Activated naive CD8-positive, alpha-beta T cell treated with anti-CD3 and anti-CD28 coated beads, Interleukin-2, amount 10 ng/mL, durations not matched to agents 7 days and 5 days (primary cell): Measurements from ENCODE around the gene CES1. TPM values are rescaled to one million over a fixed set of nuclear protein-coding genes. Genes with fewer than 3 reads are reported as not detected.
"Not testable (repeated sequence)": the region's sequence is repeated elsewhere in the genome, so short reads cannot be mapped to it uniquely, and the experiment has no call there.

Experiments used
- ATAC-seq: fragments of 150-1000 bp; cut with Tn5 transposase; one replicate; pipeline ENCODE4 v1.10.0; 2021; ENCODE audit warnings: low read depth, moderate library complexity
- POLR2A ChIA-PET: fragments of 350-600 bp; sonication (Branson Sonifier 250); formaldehyde crosslinking; loops from one replicate; lab custom pipeline; 2021; ENCODE audit warnings: antibody characterized with exemption; lab: Charles Lee
- DNase-seq: peaks from one replicate; pipeline ENCODE4 v3.0.0; 2021
- H3K27ac Mint-ChIP-seq: one replicate; pipeline ENCODE4 v1.8.0; 2022; ENCODE audit warnings: mild to moderate bottlenecking, mixed read lengths
- H3K27me3 Mint-ChIP-seq: one replicate; pipeline ENCODE4 v1.8.0; 2022; ENCODE audit warnings: mild to moderate bottlenecking, moderate library complexity, mixed read lengths
- H3K36me3 Mint-ChIP-seq: one replicate; pipeline ENCODE4 v1.8.0; 2021; ENCODE audit warnings: mild to moderate bottlenecking, mixed read lengths
- H3K4me1 Mint-ChIP-seq: one replicate; pipeline ENCODE4 v1.8.0; 2021; ENCODE audit warnings: mixed read lengths
- H3K4me3 Mint-ChIP-seq: one replicate; pipeline ENCODE4 v1.8.0; 2022; ENCODE audit warnings: mild to moderate bottlenecking, moderate library complexity, mixed read lengths
- H3K9me3 Mint-ChIP-seq: one replicate; pipeline ENCODE4 v1.8.0; 2021; ENCODE audit warnings: mixed read lengths
- total RNA-seq, 2 experiments: library from RNA; stranded (reverse); gene quantifications; one replicate each; pipeline ENCODE4 v1.2.3, GENCODE V29; 2021

The CES1 gene
- total RNA-seq, 2 experiments from 2014 or later: not detected

GRCh38 chr16:55824473-55825000 is 8.4 kb downstream of the CES1 start:
- DNase-seq: no peak
- no peaks in the 10 kb centered on the region for H3K4me1 Mint-ChIP-seq
- POLR2A ChIA-PET: no interaction called here
- H3K27me3 Mint-ChIP-seq: peaks cover 4% of the 10 kb centered on the region
- ATAC-seq: no peak
- H3K27ac Mint-ChIP-seq: no peak overlapping the region
- H3K36me3 Mint-ChIP-seq: no peaks in the 10 kb centered on the region
- no peaks in the 10 kb centered on the region for H3K9me3 Mint-ChIP-seq
- H3K4me3 Mint-ChIP-seq: no peak overlapping the region

GRCh38 chr16:55822280-55822810 is 10.6 kb downstream of the CES1 start:
- no peaks in the 10 kb centered on the region for H3K4me1 Mint-ChIP-seq
- H3K4me3 Mint-ChIP-seq: no peak overlapping the region
- DNase-seq (no peak), ATAC-seq (no peak)
- H3K27me3 Mint-ChIP-seq: peaks cover 4% of the 10 kb centered on the region
- H3K9me3 Mint-ChIP-seq: no peaks in the 10 kb centered on the region
- POLR2A ChIA-PET: no interaction called here
- no peak overlapping the region for H3K27ac Mint-ChIP-seq
- H3K36me3 Mint-ChIP-seq: no peaks in the 10 kb centered on the region

- POLR2A ChIA-PET: no interaction called here
- ATAC-seq (no peak), DNase-seq (no peak)
- Mint-ChIP-seq H3K27me3 (peaks cover 3% of the 10 kb centered on the region), H3K36me3 (no peaks in the 10 kb centered on the region), H3K27ac (no peak overlapping the region), H3K4me1 (no peaks in the 10 kb centered on the region), H3K9me3 (no peaks in the 10 kb centered on the region), H3K4me3 (no peak overlapping the region)
These were observed 11.7 kb downstream of the CES1 start for GRCh38 chr16:55821210-55821609.

GRCh38 chr16:55820615-55821014 is 12.3 kb downstream of the CES1 start:
- H3K27me3 Mint-ChIP-seq: no peaks in the 10 kb centered on the region
- no peaks in the 10 kb centered on the region for H3K9me3 Mint-ChIP-seq
- no peak overlapping the region for H3K4me3 Mint-ChIP-seq
- H3K4me1 Mint-ChIP-seq: no peaks in the 10 kb centered on the region
- H3K27ac Mint-ChIP-seq: no peak overlapping the region
- H3K36me3 Mint-ChIP-seq: no peaks in the 10 kb centered on the region
- DNase-seq (no peak), ATAC-seq (no peak)
- POLR2A ChIA-PET: no interaction called here

GRCh38 chr16:55817236-55817912 is 15.5 kb downstream of the CES1 start:
- H3K27ac Mint-ChIP-seq: no peak overlapping the region
- H3K9me3 Mint-ChIP-seq: no peaks in the 10 kb centered on the region
- DNase-seq (no peak), ATAC-seq (no peak)
- POLR2A ChIA-PET: no interaction called here
- H3K4me3 Mint-ChIP-seq: no peak overlapping the region
- H3K36me3 Mint-ChIP-seq: no peaks in the 10 kb centered on the region
- no peaks in the 10 kb centered on the region for H3K4me1 Mint-ChIP-seq
- H3K27me3 Mint-ChIP-seq: no peaks in the 10 kb centered on the region

GRCh38 chr16:55816222-55816621 is 16.7 kb downstream of the CES1 start:
- H3K9me3 Mint-ChIP-seq, ATAC-seq, H3K27ac Mint-ChIP-seq, DNase-seq, H3K27me3 Mint-ChIP-seq, H3K4me3 Mint-ChIP-seq, H3K36me3 Mint-ChIP-seq, H3K4me1 Mint-ChIP-seq, POLR2A ChIA-PET: not testable (repeated sequence)

GRCh38 chr16:55815320-55815719 is 17.6 kb downstream of the CES1 start:
- no peak overlapping the region for H3K27ac Mint-ChIP-seq
- H3K36me3 Mint-ChIP-seq: no peaks in the 10 kb centered on the region
- no peaks in the 10 kb centered on the region for H3K27me3 Mint-ChIP-seq
- ATAC-seq (no peak), DNase-seq (no peak)
- H3K9me3 Mint-ChIP-seq: no peaks in the 10 kb centered on the region
- H3K4me3 Mint-ChIP-seq: no peak overlapping the region
- H3K4me1 Mint-ChIP-seq: no peaks in the 10 kb centered on the region
- POLR2A ChIA-PET: no interaction called here

GRCh38 chr16:55814174-55814573 is 18.7 kb downstream of the CES1 start:
- POLR2A ChIA-PET, H3K9me3 Mint-ChIP-seq, ATAC-seq: not testable (repeated sequence)

GRCh38 chr16:55813730-55814129 is 19.2 kb downstream of the CES1 start:
- DNase-seq, POLR2A ChIA-PET, H3K4me1 Mint-ChIP-seq: not testable (repeated sequence)

More at GRCh38 chr16:55814174-55814573, 18.7 kb downstream of the CES1 start:
- H3K4me1 Mint-ChIP-seq, H3K27ac Mint-ChIP-seq, H3K36me3 Mint-ChIP-seq, DNase-seq, H3K27me3 Mint-ChIP-seq, H3K4me3 Mint-ChIP-seq: not testable (repeated sequence)

GRCh38 chr16:55812951-55813350 is 19.9 kb downstream of the CES1 start:
- no peak overlapping the region for H3K4me3 Mint-ChIP-seq
- no peaks in the 10 kb centered on the region for H3K4me1 Mint-ChIP-seq
- no peaks in the 10 kb centered on the region for H3K9me3 Mint-ChIP-seq
- no peak for ATAC-seq
- POLR2A ChIA-PET: no interaction called here
- no peak for DNase-seq
- H3K36me3 Mint-ChIP-seq: no peaks in the 10 kb centered on the region
- no peak overlapping the region for H3K27ac Mint-ChIP-seq
- H3K27me3 Mint-ChIP-seq: peaks cover 2% of the 10 kb centered on the region

More at GRCh38 chr16:55813730-55814129, 19.2 kb downstream of the CES1 start:
- H3K36me3 Mint-ChIP-seq, ATAC-seq, H3K27ac Mint-ChIP-seq, H3K4me3 Mint-ChIP-seq, H3K27me3 Mint-ChIP-seq, H3K9me3 Mint-ChIP-seq: not testable (repeated sequence)

GRCh38 chr16:55811811-55812210 is 21.1 kb downstream of the CES1 start:
- Mint-ChIP-seq H3K27me3 (peaks cover 2% of the 10 kb centered on the region), H3K36me3 (no peaks in the 10 kb centered on the region), H3K9me3 (no peaks in the 10 kb centered on the region), H3K4me1 (no peaks in the 10 kb centered on the region), H3K4me3 (no peak overlapping the region), H3K27ac (no peak overlapping the region)
- DNase-seq: no peak
- POLR2A ChIA-PET: no interaction called here
- ATAC-seq: no peak

GRCh38 chr16:55810451-55810961 is 22.4 kb downstream of the CES1 start:
- H3K9me3 Mint-ChIP-seq: no peaks in the 10 kb centered on the region
- H3K27me3 Mint-ChIP-seq: peaks cover 2% of the 10 kb centered on the region
- no peaks in the 10 kb centered on the region for H3K36me3 Mint-ChIP-seq
- POLR2A ChIA-PET: no interaction called here
- H3K4me1 Mint-ChIP-seq: no peaks in the 10 kb centered on the region
- DNase-seq (no peak), ATAC-seq (no peak)
- no peak overlapping the region for H3K27ac Mint-ChIP-seq
- no peak overlapping the region for H3K4me3 Mint-ChIP-seq

GRCh38 chr16:55809851-55810250 is 23.0 kb downstream of the CES1 start:
- no peak for DNase-seq
- no peaks in the 10 kb centered on the region for H3K4me1 Mint-ChIP-seq
- H3K4me3 Mint-ChIP-seq: no peak overlapping the region
- peaks cover 2% of the 10 kb centered on the region for H3K27me3 Mint-ChIP-seq
- no peak overlapping the region for H3K27ac Mint-ChIP-seq
- POLR2A ChIA-PET: no interaction called here
- no peak for ATAC-seq
- H3K36me3 Mint-ChIP-seq: no peaks in the 10 kb centered on the region
- H3K9me3 Mint-ChIP-seq: no peaks in the 10 kb centered on the region

- H3K9me3 Mint-ChIP-seq: no peaks in the 10 kb centered on the region
- no peak overlapping the region for H3K27ac Mint-ChIP-seq
- POLR2A ChIA-PET: no interaction called here
- peaks cover 2% of the 10 kb centered on the region for H3K27me3 Mint-ChIP-seq
- H3K4me3 Mint-ChIP-seq: no peak overlapping the region
- no peaks in the 10 kb centered on the region for H3K4me1 Mint-ChIP-seq
- no peak for ATAC-seq
- no peak for DNase-seq
- no peaks in the 10 kb centered on the region for H3K36me3 Mint-ChIP-seq
These were observed 23.5 kb downstream of the CES1 start for GRCh38 chr16:55809386-55809785.
